IMR-90 (cell line): Measurements from ENCODE around the gene C19orf33. TPM values are rescaled to one million over a fixed set of nuclear protein-coding genes. Genes with fewer than 3 reads are reported as not detected.

Source experiments
- ATAC-seq: fragments of 200-7000 bp; cut with Tn5 transposase; 2 replicates; pipeline ENCODE4 v1.9.1; 2020; ENCODE audit warnings: low read depth, mild to moderate bottlenecking, moderate library complexity
- BruUV-seq: library from RNA; stranded (reverse); fragments of 400-500 nt; replicated peaks from 2 replicates; lab custom pipeline; 2021; lab: Mats Ljungman, UMichigan
- CTCF ChIA-PET: fragments of 300-600 bp; formaldehyde crosslinking; extraction: SDS; loops from one replicate; lab custom pipeline; 2021; ENCODE audit warnings: antibody characterized with exemption; lab: Yijun Ruan, JAX
- POLR2A ChIA-PET: fragments of 300-600 bp; sonication (Branson Sonifier 250); formaldehyde crosslinking; loops from one replicate; lab custom pipeline; 2022; ENCODE audit warnings: antibody characterized with exemption; ENCODE audit not compliant: unreplicated experiment; lab: Charles Lee
- DNase-seq: peaks from one replicate; pipeline ENCODE4 v3.0.0; 2013
- H2AFZ ChIP-seq: replicated peaks from 2 replicates; pipeline ENCODE3; 2013; ENCODE audit warnings: low read length, mild to moderate bottlenecking; ENCODE audit not compliant: poor library complexity
- H2AK5ac ChIP-seq: 2 replicates; pipeline ENCODE4 v1.6.1; 2013; ENCODE audit warnings: low read depth, low read length, inconsistent platforms
- H2AK9ac ChIP-seq: replicated peaks from 2 replicates; pipeline ENCODE3; 2013; ENCODE audit warnings: mild to moderate bottlenecking, low read depth, low read length, moderate library complexity; ENCODE audit not compliant: poor library complexity
- H2BK120ac ChIP-seq: 2 replicates; pipeline ENCODE4 v1.6.1; 2013; ENCODE audit warnings: low read depth, low read length, inconsistent platforms
- H2BK15ac ChIP-seq: 3 replicates; pipeline ENCODE4 v1.6.1; 2013; ENCODE audit warnings: low read depth, low read length, inconsistent platforms
- H2BK20ac ChIP-seq: 2 replicates; pipeline ENCODE4 v1.6.1; 2013; ENCODE audit warnings: low read depth, mild to moderate bottlenecking, inconsistent platforms, low read length, moderate library complexity
- H2BK5ac ChIP-seq: 2 replicates; pipeline ENCODE4 v1.6.1; 2013; ENCODE audit warnings: mild to moderate bottlenecking, low read depth, low read length, inconsistent platforms; ENCODE audit not compliant: poor library complexity, severe bottlenecking
- H3K14ac ChIP-seq: replicated peaks from 2 replicates; pipeline ENCODE4 v1.6.1; 2013; ENCODE audit warnings: low read depth, low read length, inconsistent platforms
- H3K18ac ChIP-seq: 2 replicates; pipeline ENCODE4 v1.6.1; 2013; ENCODE audit warnings: low read depth, low read length, control low read depth
- H3K23ac ChIP-seq: 2 replicates; pipeline ENCODE4 v1.6.1; 2013; ENCODE audit warnings: low read depth, low read length, inconsistent platforms
- H3K27ac ChIP-seq: 2 replicates; pipeline ENCODE4 v1.5.1; 2013; ENCODE audit warnings: mild to moderate bottlenecking, control low read depth, low read length; ENCODE audit not compliant: insufficient read depth
- H3K27me3 ChIP-seq: 2 replicates; pipeline ENCODE4 v1.6.1; 2013; ENCODE audit warnings: low read length; ENCODE audit not compliant: control insufficient read depth, insufficient read depth
- H3K36me3 ChIP-seq: 2 replicates; pipeline ENCODE4 v1.6.1; 2013; ENCODE audit warnings: low read length, mixed read lengths; ENCODE audit not compliant: control insufficient read depth, insufficient read depth
- H3K4ac ChIP-seq: 2 replicates; pipeline ENCODE4 v1.6.1; 2013; ENCODE audit warnings: low read depth, low read length, inconsistent platforms
- H3K4me1 ChIP-seq: 2 replicates; pipeline ENCODE4 v1.6.1; 2013; ENCODE audit warnings: low read length, mixed read lengths; ENCODE audit not compliant: control insufficient read depth, insufficient read depth
- H3K4me2 ChIP-seq: 2 replicates; pipeline ENCODE4 v1.6.1; 2013; ENCODE audit warnings: low read depth, mild to moderate bottlenecking, control low read depth, low read length, moderate library complexity
- H3K4me3 ChIP-seq: 2 replicates; pipeline ENCODE4 v1.5.1; 2013; ENCODE audit warnings: low read depth, mild to moderate bottlenecking, control low read depth, low read length, moderate library complexity; ENCODE audit not compliant: insufficient read depth
- H3K56ac ChIP-seq: 2 replicates; pipeline ENCODE4 v1.6.1; 2013; ENCODE audit warnings: low read length, inconsistent platforms; ENCODE audit not compliant: insufficient read depth; ENCODE audit errors: extremely low read depth
- H3K79me1 ChIP-seq, 2 experiments: 2 replicates each; pipeline ENCODE4 v1.6.1; 2013; ENCODE audit warnings: low read length in 2 of 2, inconsistent platforms in 1 of 2, low read depth in 1 of 2
- H3K9ac ChIP-seq: 2 replicates; pipeline ENCODE4 v1.6.1; 2013; ENCODE audit warnings: low read depth, low read length, control low read depth
- H3K9me1 ChIP-seq: 2 replicates; pipeline ENCODE4 v1.6.1; 2013; ENCODE audit warnings: low read length, inconsistent platforms; ENCODE audit not compliant: insufficient read depth
- H3K9me3 ChIP-seq: 2 replicates; pipeline ENCODE4 v1.6.1; 2013; ENCODE audit warnings: low read length; ENCODE audit not compliant: control insufficient read depth, insufficient read depth
- H4K20me1 ChIP-seq: 2 replicates; pipeline ENCODE4 v1.6.1; 2013; ENCODE audit warnings: low read length, inconsistent platforms; ENCODE audit not compliant: insufficient read depth
- H4K5ac ChIP-seq: 2 replicates; pipeline ENCODE4 v1.6.1; 2013; ENCODE audit warnings: mild to moderate bottlenecking, low read depth, low read length, control low read depth
- H4K8ac ChIP-seq, 2 experiments: 2 replicates each; pipeline ENCODE4 v1.6.1; 2013; ENCODE audit warnings: low read depth in 2 of 2, low read length in 2 of 2, control low read depth in 1 of 2, inconsistent platforms in 1 of 2
- H4K91ac ChIP-seq: 2 replicates; pipeline ENCODE4 v1.6.1; 2013; ENCODE audit warnings: low read depth, low read length, inconsistent platforms; ENCODE audit not compliant: insufficient read depth
- BHLHE40 ChIP-seq: fragments of 150-350 bp; IDR thresholded peaks from 2 replicates; pipeline ENCODE4 v1.6.1; 2016; ENCODE audit warnings: mild to moderate bottlenecking, low read depth, low read length
- CEBPB ChIP-seq: IDR thresholded peaks from 2 replicates; pipeline ENCODE4 v1.6.1; 2012; ENCODE audit warnings: low read depth, low read length, improper control_type of control experiment
- CHD1 ChIP-seq: IDR thresholded peaks from 2 replicates; pipeline ENCODE4 v1.6.1; 2012; ENCODE audit warnings: low read depth, low read length, improper control_type of control experiment
- CTCF ChIP-seq: conservative IDR thresholded peaks from 2 replicates; pipeline ENCODE4 v1.5.1; 2012; ENCODE audit warnings: mild to moderate bottlenecking, low read depth, low read length, improper control_type of control experiment
- ELK1 ChIP-seq: fragments of 150-350 bp; IDR thresholded peaks from 2 replicates; pipeline ENCODE4 v1.6.1; 2016; ENCODE audit warnings: low read depth, mild to moderate bottlenecking, low read length, moderate library complexity, borderline replicate concordance
- FOS ChIP-seq: fragments of 150-350 bp; IDR thresholded peaks from 2 replicates; pipeline ENCODE4 v1.6.1; 2016; ENCODE audit warnings: low read depth, low read length
- MAFK ChIP-seq: IDR thresholded peaks from 2 replicates; pipeline ENCODE4 v1.6.1; 2012; ENCODE audit warnings: low read depth, low read length, improper control_type of control experiment
- MAZ ChIP-seq: IDR thresholded peaks from 2 replicates; pipeline ENCODE4 v1.6.1; 2012; ENCODE audit warnings: low read depth, mild to moderate bottlenecking, low read length, improper control_type of control experiment, moderate library complexity, borderline replicate concordance
- MXI1 ChIP-seq: IDR thresholded peaks from 2 replicates; pipeline ENCODE4 v1.6.1; 2012; ENCODE audit warnings: low read depth, mild to moderate bottlenecking, low read length, moderate library complexity, borderline replicate concordance
- NFE2L2 ChIP-seq: fragments of 150-350 bp; IDR thresholded peaks from 2 replicates; pipeline ENCODE4 v1.6.1; 2016; ENCODE audit warnings: low read depth, mild to moderate bottlenecking, low read length
- POLR2A ChIP-seq: IDR thresholded peaks from 2 replicates; pipeline ENCODE4 v1.6.1; 2012; ENCODE audit warnings: mild to moderate bottlenecking, low read depth, low read length
- RCOR1 ChIP-seq: IDR thresholded peaks from 2 replicates; pipeline ENCODE4 v1.6.1; 2012; ENCODE audit warnings: mild to moderate bottlenecking, low read length, improper control_type of control experiment; ENCODE audit not compliant: insufficient replicate concordance
- RFX5 ChIP-seq: IDR thresholded peaks from 2 replicates; pipeline ENCODE4 v1.8.0; 2012; ENCODE audit warnings: low read depth, mild to moderate bottlenecking, low read length, moderate library complexity
- SMC3 ChIP-seq: fragments of 150-350 bp; IDR thresholded peaks from 2 replicates; pipeline ENCODE4 v1.6.1; 2016; ENCODE audit warnings: low read depth, mild to moderate bottlenecking, antibody characterized with exemption, low read length, moderate library complexity
- USF2 ChIP-seq: fragments of 150-350 bp; IDR thresholded peaks from 2 replicates; pipeline ENCODE4 v1.6.1; 2017; ENCODE audit warnings: mild to moderate bottlenecking, antibody characterized with exemption, low read length, low read depth
- WGBS, 2 experiments: methylation state at CpG; one replicate each; pipeline versions ENCODE4 v1.1.5 to v1.1.7; 2013; ENCODE audit warnings: missing lambda C conversion rate in 2 of 2; ENCODE audit not compliant: insufficient read length in 1 of 2; ENCODE audit errors: extremely low coverage in 2 of 2; 5-methylcytosine and 5-hydroxymethylcytosine counted together
- dilution Hi-C: fragments of 300-500 bp; cut with HindIII; formaldehyde crosslinking; loops from one replicate; pipeline ENCODE4 v1.14.3; 2018; ENCODE audit warnings: low sequenced_read_pairs; ENCODE audit not compliant: unreplicated experiment
- in situ Hi-C: fragments of 300-500 bp; cut with MboI; formaldehyde crosslinking; loops from 3 replicates; pipeline ENCODE4 v1.14.3; 2019; ENCODE audit warnings: low sequenced_read_pairs, inconsistent platforms, mixed read lengths
- intact Hi-C: fragments of 100-400 bp; cut with micrococcal nuclease; formaldehyde crosslinking; loops from 2 replicates; pipeline ENCODE4 v1.10.0; 2022
- polyA plus RNA-seq, 3 experiments: library from polyadenylated mRNA; depleted of rRNA; stranded (reverse); fragments of >200 nt; gene quantifications; 2 replicates each; pipeline ENCODE4 v1.2.3, GENCODE V29; 2012; ENCODE audit warnings: low replicate concordance in 1 of 3
- total RNA-seq: library from RNA; depleted of rRNA; stranded (reverse); fragments of >200 nt; gene quantifications from 2 replicates; pipeline ENCODE4 v1.2.3, GENCODE V29; 2012

C19orf33 gene
- total and polyA plus RNA-seq, 2 of the 4 experiments (the other 2 are of a cell fraction), result 0.80 TPM; not detected in 1

- dilution Hi-C loops, result no loop called here
- peak; percentile 50 for ATAC-seq
- Histone ChIP-seq H2AK9ac (no peak overlapping the region), H4K20me1 (no peaks in the 10 kb centered on the region), H2BK15ac (peak overlapping the region; percentile 80; the same call in 2 of the 3 replicates), H3K4ac (peak overlapping the region; percentile 80), H3K4me3 (no peak overlapping the region), H2BK120ac (peak overlapping the region; percentile 83), H2AFZ (peak overlapping the region; percentile 80), H3K23ac (peak overlapping the region; percentile 60; the same call in 1 of the 2 replicates), H3K9ac (no peak overlapping the region), H3K4me1 (peaks cover 21% of the 10 kb centered on the region), H2BK20ac (peak overlapping the region; percentile 90), H2BK5ac (peak overlapping the region; percentile 73), H4K8ac (peak overlapping the region; percentile 46 to 92; a peak in 3 of 4 replicates), H4K91ac (peak overlapping the region; percentile 81), H2AK5ac (peak overlapping the region; percentile 57), H3K36me3 (no peaks in the 10 kb centered on the region), H4K5ac (peak overlapping the region; percentile 82), H3K9me3 (no peaks in the 10 kb centered on the region), H3K27ac (peak overlapping the region; percentile 16; the same call in 1 of the 2 replicates), H3K79me1 (no peaks in the 10 kb centered on the region), H3K27me3 (no peaks in the 10 kb centered on the region; the same call in 1 of the 2 replicates), H3K9me1 (peaks cover 23% of the 10 kb centered on the region), H3K4me2 (peak overlapping the region; percentile 24; the same call in 1 of the 2 replicates), H3K18ac (peak overlapping the region; percentile 62; the same call in 1 of the 2 replicates), H3K14ac (peak overlapping the region; percentile 90), H3K56ac (no peak overlapping the region)
- intact Hi-C loops, result no loop called here
- ChIA-PET CTCF (no interaction called here), POLR2A (no interaction called here)
- DNase-seq, result peak; percentile 78
- 39% methylated on average over 11 of the region's 12 CpGs; no CpG with 5 or more reads in 1 of the 2 experiments for WGBS, 2 experiments
- BruUV-seq, result no TSS peak
- in situ Hi-C loops, result no loop called here
- no peak for TF ChIP-seq CHD1
- TF ChIP-seq MAFK, result no peak
- no peak for TF ChIP-seq POLR2A
- TF ChIP-seq RFX5, result no peak
- TF ChIP-seq FOS, result 0 out of 2 replicates have a peak, but pooled peaks have one; percentile 29
- TF ChIP-seq MAZ, result no peak
- no peak for TF ChIP-seq RCOR1
- TF ChIP-seq NFE2L2, result no peak
- TF ChIP-seq BHLHE40, result peak; percentile 57; the same call in 1 of the 2 replicates
- no peak for TF ChIP-seq CEBPB
- no peak for TF ChIP-seq ELK1
- no peak for TF ChIP-seq MXI1
- TF ChIP-seq CTCF, result no peak
- no peak for TF ChIP-seq SMC3
- TF ChIP-seq USF2, result no peak
Measured at GRCh38 chr19:38266981-38267597, 37.0 kb upstream of the C19orf33 start.
